IMR-90 (cell line): Measurements from ENCODE around the gene CREB5.

Source experiments
- BHLHE40 ChIP-seq: fragments of 150-350 bp; IDR thresholded peaks from 2 replicates; pipeline ENCODE4 v1.6.1; 2016; ENCODE audit warnings: mild to moderate bottlenecking, low read depth, low read length
- CEBPB ChIP-seq: IDR thresholded peaks from 2 replicates; pipeline ENCODE4 v1.6.1; 2012; ENCODE audit warnings: low read depth, low read length, improper control_type of control experiment
- CHD1 ChIP-seq: IDR thresholded peaks from 2 replicates; pipeline ENCODE4 v1.6.1; 2012; ENCODE audit warnings: low read depth, low read length, improper control_type of control experiment
- FOS ChIP-seq: fragments of 150-350 bp; IDR thresholded peaks from 2 replicates; pipeline ENCODE4 v1.6.1; 2016; ENCODE audit warnings: low read depth, low read length
- MAFK ChIP-seq: IDR thresholded peaks from 2 replicates; pipeline ENCODE4 v1.6.1; 2012; ENCODE audit warnings: low read depth, low read length, improper control_type of control experiment
- MAZ ChIP-seq: IDR thresholded peaks from 2 replicates; pipeline ENCODE4 v1.6.1; 2012; ENCODE audit warnings: low read depth, mild to moderate bottlenecking, low read length, improper control_type of control experiment, moderate library complexity, borderline replicate concordance
- MXI1 ChIP-seq: IDR thresholded peaks from 2 replicates; pipeline ENCODE4 v1.6.1; 2012; ENCODE audit warnings: low read depth, mild to moderate bottlenecking, low read length, moderate library complexity, borderline replicate concordance
- NFE2L2 ChIP-seq: fragments of 150-350 bp; IDR thresholded peaks from 2 replicates; pipeline ENCODE4 v1.6.1; 2016; ENCODE audit warnings: low read depth, mild to moderate bottlenecking, low read length
- POLR2A ChIP-seq: IDR thresholded peaks from 2 replicates; pipeline ENCODE4 v1.6.1; 2012; ENCODE audit warnings: mild to moderate bottlenecking, low read depth, low read length
- RAD21 ChIP-seq: IDR thresholded peaks from 2 replicates; pipeline ENCODE4 v1.6.1; 2012; ENCODE audit warnings: low read length, improper control_type of control experiment
- RCOR1 ChIP-seq: IDR thresholded peaks from 2 replicates; pipeline ENCODE4 v1.6.1; 2012; ENCODE audit warnings: mild to moderate bottlenecking, low read length, improper control_type of control experiment; ENCODE audit not compliant: insufficient replicate concordance
- SMC3 ChIP-seq: fragments of 150-350 bp; IDR thresholded peaks from 2 replicates; pipeline ENCODE4 v1.6.1; 2016; ENCODE audit warnings: low read depth, mild to moderate bottlenecking, antibody characterized with exemption, low read length, moderate library complexity
- TF ChIP-seq, protein P1 (sequence below): conservative IDR thresholded peaks from 2 replicates; pipeline ENCODE4 v1.5.1; 2012; ENCODE audit warnings: mild to moderate bottlenecking, low read depth, low read length, improper control_type of control experiment
- TF ChIP-seq, protein P2 (sequence below): fragments of 150-350 bp; IDR thresholded peaks from 2 replicates; pipeline ENCODE4 v1.6.1; 2017; ENCODE audit warnings: mild to moderate bottlenecking, antibody characterized with exemption, low read length, low read depth

DNA sequence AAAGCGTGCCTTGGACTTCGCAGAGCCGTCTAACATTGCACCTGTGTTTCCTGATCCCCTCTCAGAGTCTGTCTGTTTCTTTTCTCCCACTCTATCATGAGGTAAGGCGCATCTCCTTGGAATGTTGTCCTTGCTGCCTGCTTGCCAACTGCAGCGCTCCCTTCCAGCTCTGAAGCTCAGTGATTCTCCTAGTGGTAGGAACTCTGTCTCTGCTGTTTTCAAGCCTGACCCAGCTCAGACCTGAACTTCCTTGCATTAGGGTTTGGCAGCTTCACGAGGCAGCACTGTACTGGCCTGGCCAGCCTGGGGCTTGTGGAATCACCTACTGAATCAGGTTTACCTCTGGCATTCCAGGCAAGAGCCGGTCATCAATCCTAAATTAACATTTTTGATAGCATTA lies 123.9 kb downstream of the CREB5 start:
- TF ChIP-seq, protein P1, sequence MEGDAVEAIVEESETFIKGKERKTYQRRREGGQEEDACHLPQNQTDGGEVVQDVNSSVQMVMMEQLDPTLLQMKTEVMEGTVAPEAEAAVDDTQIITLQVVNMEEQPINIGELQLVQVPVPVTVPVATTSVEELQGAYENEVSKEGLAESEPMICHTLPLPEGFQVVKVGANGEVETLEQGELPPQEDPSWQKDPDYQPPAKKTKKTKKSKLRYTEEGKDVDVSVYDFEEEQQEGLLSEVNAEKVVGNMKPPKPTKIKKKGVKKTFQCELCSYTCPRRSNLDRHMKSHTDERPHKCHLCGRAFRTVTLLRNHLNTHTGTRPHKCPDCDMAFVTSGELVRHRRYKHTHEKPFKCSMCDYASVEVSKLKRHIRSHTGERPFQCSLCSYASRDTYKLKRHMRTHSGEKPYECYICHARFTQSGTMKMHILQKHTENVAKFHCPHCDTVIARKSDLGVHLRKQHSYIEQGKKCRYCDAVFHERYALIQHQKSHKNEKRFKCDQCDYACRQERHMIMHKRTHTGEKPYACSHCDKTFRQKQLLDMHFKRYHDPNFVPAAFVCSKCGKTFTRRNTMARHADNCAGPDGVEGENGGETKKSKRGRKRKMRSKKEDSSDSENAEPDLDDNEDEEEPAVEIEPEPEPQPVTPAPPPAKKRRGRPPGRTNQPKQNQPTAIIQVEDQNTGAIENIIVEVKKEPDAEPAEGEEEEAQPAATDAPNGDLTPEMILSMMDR = peak; percentile 45
- TF ChIP-seq MAFK (no peak), POLR2A (no peak), CEBPB (no peak), MXI1 (no peak), FOS (no peak), SMC3 (no peak), RCOR1 (no peak), MAZ (no peak), RAD21 (peak; percentile 45), BHLHE40 (no peak), NFE2L2 (no peak), CHD1 (no peak)
- TF ChIP-seq, protein P2, sequence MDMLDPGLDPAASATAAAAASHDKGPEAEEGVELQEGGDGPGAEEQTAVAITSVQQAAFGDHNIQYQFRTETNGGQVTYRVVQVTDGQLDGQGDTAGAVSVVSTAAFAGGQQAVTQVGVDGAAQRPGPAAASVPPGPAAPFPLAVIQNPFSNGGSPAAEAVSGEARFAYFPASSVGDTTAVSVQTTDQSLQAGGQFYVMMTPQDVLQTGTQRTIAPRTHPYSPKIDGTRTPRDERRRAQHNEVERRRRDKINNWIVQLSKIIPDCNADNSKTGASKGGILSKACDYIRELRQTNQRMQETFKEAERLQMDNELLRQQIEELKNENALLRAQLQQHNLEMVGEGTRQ = no peak
